MM.1S (cell line): Measurements from ENCODE around the gene REEP1.

ENCODE experiments used
- DNase-seq: peaks from one replicate; pipeline ENCODE4 v3.0.0-alpha.2; 2015
- H2AFZ ChIP-seq: fragments of 300-600 bp; sonication (generic); 2 replicates; pipeline ENCODE4 v1.6.0; 2016; ENCODE audit warnings: antibody characterized with exemption, low read length
- H3F3A ChIP-seq: fragments of 300-600 bp; sonication (generic); 2 replicates; pipeline ENCODE4 v1.6.1; 2016; ENCODE audit warnings: mild to moderate bottlenecking, antibody characterized with exemption, low read length, moderate library complexity, mixed read lengths; ENCODE audit not compliant: insufficient read depth
- H3K27ac ChIP-seq: fragments of 300-600 bp; sonication (generic); 2 replicates; pipeline ENCODE4 v1.5.1; 2016; ENCODE audit warnings: mild to moderate bottlenecking, low read length
- H3K27me3 ChIP-seq: fragments of 300-600 bp; sonication (generic); replicated peaks from 2 replicates; pipeline ENCODE4 v1.6.0; 2016; ENCODE audit warnings: low read length; ENCODE audit not compliant: insufficient read depth
- H3K36me3 ChIP-seq: fragments of 300-600 bp; sonication (generic); replicated peaks from 2 replicates; pipeline ENCODE4 v1.6.1; 2016; ENCODE audit warnings: mild to moderate bottlenecking, low read length, mixed read lengths; ENCODE audit not compliant: insufficient read depth
- H3K4me1 ChIP-seq: fragments of 300-600 bp; sonication (generic); 2 replicates; pipeline ENCODE4 v1.6.1; 2016; ENCODE audit warnings: low read length, mixed read lengths
- H3K4me2 ChIP-seq: fragments of 300-600 bp; sonication (generic); 2 replicates; pipeline ENCODE4 v1.6.0; 2016; ENCODE audit warnings: low read depth, low read length
- H3K4me3 ChIP-seq: fragments of 300-600 bp; sonication (generic); 2 replicates; pipeline ENCODE4 v1.5.1; 2016; ENCODE audit warnings: low read length, mixed read lengths
- H3K79me2 ChIP-seq: fragments of 300-600 bp; sonication (generic); 2 replicates; pipeline ENCODE4 v1.6.1; 2016; ENCODE audit warnings: mixed run types, low read length, mixed read lengths
- H3K9ac ChIP-seq: fragments of 300-600 bp; sonication (generic); 2 replicates; pipeline ENCODE4 v1.6.1; 2016; ENCODE audit warnings: low read length, mixed read lengths
- H3K9me2 ChIP-seq: fragments of 300-600 bp; sonication (generic); replicated peaks from 2 replicates; pipeline ENCODE4 v1.6.1; 2016; ENCODE audit warnings: mild to moderate bottlenecking, low read length, mixed read lengths; ENCODE audit not compliant: insufficient read depth
- H3K9me3 ChIP-seq: fragments of 300-600 bp; sonication (generic); replicated peaks from 2 replicates; pipeline ENCODE4 v1.6.1; 2016; ENCODE audit warnings: mild to moderate bottlenecking, low read length, mixed read lengths; ENCODE audit not compliant: insufficient read depth
- H4K20me1 ChIP-seq: fragments of 300-600 bp; sonication (generic); 2 replicates; pipeline ENCODE4 v1.6.1; 2016; ENCODE audit warnings: mild to moderate bottlenecking, low read length, moderate library complexity, mixed read lengths; ENCODE audit not compliant: insufficient read depth
- CTCF ChIP-seq: fragments of 300-600 bp; sonication (generic); IDR thresholded peaks from 2 replicates; pipeline ENCODE4 v1.5.1; 2016; ENCODE audit warnings: antibody characterized with exemption, low read length, mixed read lengths
- EZH2 ChIP-seq: fragments of 300-600 bp; sonication (generic); optimal IDR thresholded peaks from 2 replicates; pipeline ENCODE3; 2017; ENCODE audit warnings: low read depth, mild to moderate bottlenecking, antibody characterized with exemption, low read length, mixed read lengths
- EZH2phosphoT487 ChIP-seq: fragments of 300-600 bp; sonication (generic); IDR thresholded peaks from 2 replicates; pipeline ENCODE4 v1.6.1; 2018; ENCODE audit warnings: antibody characterized with exemption, low read length

Gene REEP1

GRCh38 chr2:86382108-86382507 lies 44.7 kb upstream of the REEP1 start:
- no peaks in the 10 kb centered on the region for H3K36me3 ChIP-seq
- TF ChIP-seq EZH2phosphoT487 (no peak), EZH2 (no peak), CTCF (no peak)
- H3K4me3 ChIP-seq = no peak overlapping the region
- H3K9me3 ChIP-seq = no peaks in the 10 kb centered on the region
- H3K9ac ChIP-seq = no peak overlapping the region
- H2AFZ ChIP-seq = no peak overlapping the region
- H3K4me2 ChIP-seq = no peak overlapping the region
- no peaks in the 10 kb centered on the region for H3K79me2 ChIP-seq
- no peak overlapping the region for H3K27ac ChIP-seq
- H4K20me1 ChIP-seq = no peaks in the 10 kb centered on the region
- H3K4me1 ChIP-seq = no peaks in the 10 kb centered on the region
- no peaks in the 10 kb centered on the region for H3K27me3 ChIP-seq
- no peaks in the 10 kb centered on the region for H3F3A ChIP-seq
- H3K9me2 ChIP-seq = no peaks in the 10 kb centered on the region
- DNase-seq = no peak

GRCh38 chr2:86378469-86378868 lies 41.0 kb upstream of the REEP1 start:
- H3F3A ChIP-seq = no peaks in the 10 kb centered on the region
- H3K9me3 ChIP-seq = no peaks in the 10 kb centered on the region
- no peak overlapping the region for H3K4me2 ChIP-seq
- H3K4me1 ChIP-seq = no peaks in the 10 kb centered on the region
- DNase-seq = no peak
- no peaks in the 10 kb centered on the region for H3K79me2 ChIP-seq
- H2AFZ ChIP-seq = no peak overlapping the region
- H4K20me1 ChIP-seq = no peaks in the 10 kb centered on the region
- no peaks in the 10 kb centered on the region for H3K9me2 ChIP-seq
- no peaks in the 10 kb centered on the region for H3K27me3 ChIP-seq
- no peak overlapping the region for H3K27ac ChIP-seq
- no peak for TF ChIP-seq CTCF
- TF ChIP-seq EZH2phosphoT487 = no peak
- TF ChIP-seq EZH2 = no peak
- no peaks in the 10 kb centered on the region for H3K36me3 ChIP-seq
- H3K4me3 ChIP-seq = no peak overlapping the region
- no peak overlapping the region for H3K9ac ChIP-seq

- Histone ChIP-seq H3K9ac (no peak overlapping the region), H3K27me3 (no peaks in the 10 kb centered on the region), H3F3A (no peaks in the 10 kb centered on the region), H4K20me1 (no peaks in the 10 kb centered on the region), H3K4me3 (no peak overlapping the region), H3K79me2 (no peaks in the 10 kb centered on the region), H3K4me2 (no peak overlapping the region), H3K36me3 (no peaks in the 10 kb centered on the region), H3K4me1 (no peaks in the 10 kb centered on the region), H3K9me2 (no peaks in the 10 kb centered on the region), H3K27ac (no peak overlapping the region), H3K9me3 (no peaks in the 10 kb centered on the region), H2AFZ (no peak overlapping the region)
- no peak for DNase-seq
- TF ChIP-seq CTCF = no peak
- TF ChIP-seq EZH2 = no peak
- TF ChIP-seq EZH2phosphoT487 = no peak
These were observed 38.2 kb upstream of the REEP1 start for GRCh38 chr2:86375623-86376022.
